KBM-7 (cell line): Measurements from ENCODE around the gene LCMT1.
"Not testable (repeated sequence)": the region's sequence is repeated elsewhere in the genome, so short reads cannot be mapped to it uniquely, and the experiment has no call there.

Experiments used
- DNase-seq: peaks from one replicate; pipeline ENCODE4 v3.0.0-alpha.2; 2015
- in situ Hi-C: fragments of 300-500 bp; cut with MboI; formaldehyde crosslinking; loops from 2 replicates; pipeline ENCODE4 v1.14.3; 2020; ENCODE audit warnings: low sequenced_read_pairs, low pct_unique_long_range_greater_than_20kb, mixed read lengths

Gene LCMT1

GRCh38 chr16:25177512-25177830 is 65.9 kb downstream of the LCMT1 start:
- DNase-seq, result no peak
- in situ Hi-C loops, result no loop called here

DNA sequence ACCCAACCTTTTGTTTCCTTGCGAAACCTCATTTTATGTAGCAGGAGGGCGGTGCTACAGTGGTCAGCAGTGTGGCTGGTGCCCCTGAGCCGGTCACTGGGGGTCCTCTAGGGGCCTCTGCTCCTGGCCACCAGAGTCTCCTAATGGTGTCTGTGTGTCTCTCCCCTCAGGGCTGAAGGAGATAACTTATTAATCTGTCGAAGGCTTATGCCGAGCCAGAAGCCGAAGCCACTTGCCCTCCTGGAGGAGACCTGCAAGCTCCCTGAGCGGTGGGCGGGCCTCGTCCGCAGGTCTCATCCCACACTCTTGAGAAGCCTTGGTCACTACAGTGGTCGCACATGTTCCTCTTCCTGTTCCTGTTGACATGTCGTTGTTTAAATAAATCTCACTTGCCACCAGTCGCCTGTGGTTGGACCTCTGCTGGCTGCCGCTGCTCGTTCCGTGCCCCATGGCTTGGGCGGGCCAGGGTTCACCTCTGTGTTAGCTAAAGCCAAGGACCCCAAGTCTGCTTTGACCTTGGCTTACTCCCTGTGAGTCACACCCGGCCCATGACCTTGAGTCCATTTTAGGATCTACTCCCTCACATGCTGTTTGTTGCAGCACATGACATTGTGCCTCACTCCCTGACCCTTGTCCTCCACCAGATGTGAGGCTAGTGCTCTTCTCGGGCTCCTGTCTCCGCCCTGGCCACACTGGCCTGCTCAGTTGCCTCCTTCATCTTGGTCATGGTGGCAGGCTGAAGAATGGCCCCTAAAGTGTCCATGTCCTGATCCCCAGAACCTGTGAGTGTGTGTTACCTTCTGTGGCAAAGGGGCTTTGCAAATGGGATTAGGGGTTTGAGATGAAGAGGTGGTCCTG is 66.5 kb downstream of the LCMT1 start:
- no peak for DNase-seq
- in situ Hi-C loops, result no loop called here

DNA sequence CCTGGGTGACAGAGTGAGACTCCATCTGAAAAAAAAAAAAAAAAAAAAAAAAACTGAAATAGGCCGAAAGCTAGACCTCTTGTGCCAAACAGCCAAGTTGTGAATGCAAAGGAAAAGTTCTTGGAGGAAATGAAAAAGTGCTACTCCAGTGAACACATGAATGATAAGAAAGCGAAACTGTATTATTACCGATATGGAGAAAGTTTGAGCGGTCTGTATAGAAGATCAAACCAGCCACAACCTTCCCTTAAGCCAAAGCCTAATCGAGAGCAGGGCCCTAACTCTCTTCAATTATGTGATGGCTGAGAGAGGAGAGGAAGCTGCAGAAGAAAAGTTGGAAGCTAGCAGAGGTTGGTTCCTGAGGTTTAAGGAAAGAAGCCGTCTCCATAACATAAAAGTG is 69.7 kb downstream of the LCMT1 start:
- in situ Hi-C loops, result not testable (repeated sequence)

GRCh38 chr16:25184771-25185170 is 73.2 kb downstream of the LCMT1 start:
- in situ Hi-C loops, result no loop called here
- no peak for DNase-seq

More for the DNA sequence above, 69.7 kb downstream of the LCMT1 start:
- not testable (repeated sequence) for DNase-seq

DNA sequence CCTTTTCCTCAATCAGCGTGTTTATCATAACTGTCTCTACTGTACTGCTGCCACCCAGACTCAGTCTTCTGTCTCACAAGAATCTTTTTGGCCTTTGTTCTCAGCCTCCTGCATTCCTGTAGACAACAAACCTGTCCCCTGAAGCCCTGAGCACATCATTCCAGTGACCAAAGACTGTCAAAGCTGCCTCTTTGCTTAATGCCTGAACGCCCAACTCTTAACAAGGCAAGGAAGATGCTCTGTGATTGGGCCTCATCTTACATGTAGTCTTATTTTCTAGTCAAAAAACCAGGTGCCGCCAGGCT is 75.9 kb downstream of the LCMT1 start:
- no peak for DNase-seq
- in situ Hi-C loops, result no loop called here

DNA sequence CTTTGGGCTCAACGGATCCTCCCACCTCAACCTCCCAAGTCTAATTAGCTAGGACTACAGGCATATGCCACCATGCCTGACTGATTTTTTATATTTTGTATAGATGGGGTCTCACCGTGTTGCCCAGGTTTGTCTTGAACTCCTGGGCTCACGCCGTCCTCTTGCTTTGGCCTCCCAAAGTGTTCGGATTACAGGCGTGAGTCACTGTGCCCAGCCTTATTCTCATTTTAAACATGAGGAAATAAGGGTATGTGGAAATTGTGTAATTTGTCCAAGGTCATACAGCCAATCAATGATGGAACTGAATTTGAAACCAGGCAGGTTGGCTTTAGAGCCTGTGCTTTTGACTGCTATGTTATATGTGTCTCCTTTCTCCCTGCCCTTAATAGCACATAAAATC is 77.8 kb downstream of the LCMT1 start:
- in situ Hi-C loops, result no loop called here
- no peak for DNase-seq

- in situ Hi-C loops, result no loop called here
- DNase-seq, result no peak
Observed at GRCh38 chr16:25192096-25192495, 80.6 kb downstream of the LCMT1 start.

DNA sequence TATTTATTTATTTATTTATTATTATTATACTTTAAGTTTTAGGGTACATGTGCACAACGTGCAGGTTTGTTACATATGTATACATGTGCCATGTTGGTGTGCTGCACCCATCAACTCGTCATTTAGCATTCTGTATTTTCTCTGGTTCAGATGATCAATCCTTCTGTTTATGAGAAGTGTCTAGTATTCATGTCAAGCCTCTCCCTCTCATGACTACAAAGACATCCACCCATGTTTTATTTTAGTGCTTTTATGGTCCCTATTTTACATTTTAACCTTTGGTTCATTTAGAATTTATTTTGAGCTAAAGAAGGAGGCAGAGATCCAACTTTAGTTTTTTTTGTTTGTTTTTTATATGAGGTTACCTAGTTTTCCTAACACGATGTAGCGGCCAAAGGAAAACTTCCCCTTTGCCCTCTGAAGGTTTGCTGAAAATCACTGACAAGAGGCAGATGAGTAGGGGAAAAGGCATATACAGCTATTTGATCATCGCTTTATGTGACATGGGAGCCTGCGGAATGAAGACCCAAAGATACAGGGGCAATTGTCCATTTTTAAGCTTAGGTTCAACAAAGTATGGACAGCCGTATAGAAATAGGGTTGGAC is 82.8 kb downstream of the LCMT1 start:
- DNase-seq, result no peak
- in situ Hi-C loops, result no loop called here

GRCh38 chr16:25198021-25198420 is 86.5 kb downstream of the LCMT1 start:
- no peak for DNase-seq
- in situ Hi-C loops, result no loop called here

GRCh38 chr16:25199457-25199856 is 87.9 kb downstream of the LCMT1 start:
- in situ Hi-C loops, result no loop called here
- DNase-seq, result no peak

DNA sequence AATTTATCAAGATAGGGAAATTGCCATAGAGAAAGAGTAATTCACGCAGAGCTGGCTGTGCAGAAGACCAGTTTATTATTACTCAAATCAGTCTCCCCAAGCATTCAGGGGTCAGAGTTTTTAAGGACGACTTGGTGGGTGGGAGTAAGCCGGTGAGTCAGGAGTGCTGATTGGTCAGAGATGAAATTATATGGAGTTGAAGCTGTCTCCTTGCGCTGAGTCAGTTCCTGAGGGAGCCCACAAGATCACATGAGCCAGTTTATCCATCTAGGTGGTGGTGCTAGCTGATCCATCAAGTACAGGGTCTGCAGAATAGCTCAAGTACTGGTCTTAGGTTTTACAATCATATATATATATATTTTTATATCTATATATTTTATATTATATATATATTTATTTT is 99.2 kb downstream of the LCMT1 start:
- in situ Hi-C loops, result no loop called here

DNA sequence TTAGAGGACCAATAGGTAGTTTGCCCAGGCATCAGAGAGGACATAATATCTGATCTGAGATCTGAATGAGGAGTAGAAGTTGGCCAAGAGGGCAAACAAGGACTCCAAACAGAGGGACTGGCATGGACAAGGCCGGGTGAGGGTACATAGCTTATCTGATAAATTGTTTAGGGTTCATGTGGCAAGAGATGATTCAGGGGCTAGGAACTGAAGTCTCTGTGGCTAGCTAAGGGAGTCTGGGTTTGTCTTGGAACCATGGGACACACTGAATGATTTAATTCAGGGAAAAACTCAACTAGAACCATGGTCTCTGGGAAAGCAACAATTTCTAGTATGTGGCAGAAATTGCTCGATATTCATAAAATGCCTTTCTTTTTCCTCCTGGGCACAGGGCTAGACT is 101.1 kb downstream of the LCMT1 start:
- in situ Hi-C loops, result no loop called here
- DNase-seq, result no peak

More for the DNA sequence above, 99.2 kb downstream of the LCMT1 start:
- DNase-seq, result peak; percentile 53

DNA sequence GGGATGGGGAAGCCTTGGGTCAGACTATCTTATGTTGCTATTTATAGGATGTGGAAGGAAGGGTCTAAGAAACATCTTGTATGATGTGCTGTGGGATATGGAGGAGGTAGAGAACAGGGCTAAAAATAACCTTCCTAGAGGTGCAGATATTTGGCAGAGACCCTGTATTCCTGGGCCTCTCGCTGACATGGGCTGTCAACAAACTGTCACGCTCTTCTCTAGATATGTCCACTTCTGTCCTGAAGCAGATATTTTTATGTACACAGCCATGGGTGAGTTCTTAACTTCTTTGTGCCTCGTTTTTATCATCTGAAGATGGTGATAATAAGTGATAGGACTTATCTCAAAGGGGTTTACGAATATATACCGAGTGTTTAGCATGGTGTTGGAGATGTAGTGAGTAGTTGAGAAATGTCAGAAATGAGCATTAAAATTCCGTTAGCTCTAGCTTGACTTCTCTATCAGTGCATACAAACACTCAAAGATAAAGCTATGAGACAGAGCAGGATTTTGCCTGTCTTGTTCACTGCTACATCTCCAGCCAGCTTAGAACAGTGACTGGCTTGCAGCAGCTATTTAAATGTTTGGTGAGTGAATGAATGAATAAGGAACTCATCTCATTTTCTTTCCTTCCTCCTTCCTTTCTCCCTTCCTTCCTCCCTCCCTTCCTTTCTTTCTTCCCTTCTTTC is 102.3 kb downstream of the LCMT1 start:
- in situ Hi-C loops, result no loop called here
- no peak for DNase-seq

DNA sequence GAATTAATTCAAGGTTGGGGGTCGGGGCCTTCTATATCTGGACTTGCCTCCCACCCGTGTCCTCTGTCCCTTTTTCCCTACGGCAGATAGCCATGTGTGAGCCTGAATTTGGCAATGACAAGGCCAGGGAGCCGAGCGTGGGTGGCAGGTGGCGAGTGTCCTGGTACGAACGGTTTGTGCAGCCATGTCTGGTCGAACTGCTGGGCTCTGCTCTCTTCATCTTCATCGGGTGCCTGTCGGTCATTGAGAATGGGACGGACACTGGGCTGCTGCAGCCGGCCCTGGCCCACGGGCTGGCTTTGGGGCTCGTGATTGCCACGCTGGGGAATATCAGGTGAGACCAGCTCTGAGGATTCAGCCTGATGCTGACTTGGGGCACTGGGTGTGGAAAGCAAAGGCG is 105.6 kb downstream of the LCMT1 start:
- no peak for DNase-seq
- in situ Hi-C loops, result no loop called here

GRCh38 chr16:25217921-25218320 is 106.4 kb downstream of the LCMT1 start:
- no peak for DNase-seq
- in situ Hi-C loops, result no loop called here

- no peak for DNase-seq
- in situ Hi-C loops, result no loop called here
Observed at GRCh38 chr16:25219070-25219737, 107.7 kb downstream of the LCMT1 start.

DNA sequence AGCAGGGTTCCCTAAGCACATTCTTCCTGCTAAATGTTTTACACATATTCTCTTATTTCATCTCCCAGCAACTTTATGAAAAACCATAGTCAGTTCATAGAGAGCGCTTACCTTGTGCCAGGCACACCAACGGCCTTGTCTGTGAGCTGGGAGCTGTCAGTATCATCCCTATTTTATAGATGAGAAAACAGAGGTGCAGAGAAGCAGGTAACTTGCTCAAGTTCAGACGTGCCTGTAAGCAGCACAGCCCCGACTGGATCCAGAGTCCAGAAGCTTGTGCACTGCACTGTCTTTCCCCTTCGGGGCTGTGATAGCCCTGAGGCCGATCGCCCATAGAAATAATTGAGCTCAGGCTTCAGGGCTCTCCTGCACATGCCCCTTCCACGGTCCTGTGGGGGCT is 111.4 kb downstream of the LCMT1 start:
- in situ Hi-C loops, result no loop called here
- DNase-seq, result no peak

DNA sequence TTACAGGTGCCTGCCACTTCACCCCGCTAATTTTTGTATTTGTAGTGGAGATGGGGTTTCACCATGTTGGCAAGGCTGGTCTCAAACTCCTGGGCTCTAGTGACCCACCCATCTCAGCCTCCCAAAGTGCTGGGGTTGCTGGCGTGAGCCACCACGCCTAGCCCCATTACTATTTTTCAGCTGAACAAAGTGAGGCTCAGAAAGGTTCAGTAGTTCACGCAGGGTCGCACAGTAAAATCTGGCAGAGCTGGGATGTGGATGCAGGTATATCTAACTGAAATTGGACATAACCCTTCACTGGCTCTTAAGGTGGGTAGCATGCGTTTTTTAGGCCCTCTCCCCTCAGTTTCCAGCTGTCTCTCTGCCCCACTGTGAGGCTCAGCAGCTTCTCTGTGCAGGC is 112.4 kb downstream of the LCMT1 start:
- in situ Hi-C loops, result no loop called here

DNA sequence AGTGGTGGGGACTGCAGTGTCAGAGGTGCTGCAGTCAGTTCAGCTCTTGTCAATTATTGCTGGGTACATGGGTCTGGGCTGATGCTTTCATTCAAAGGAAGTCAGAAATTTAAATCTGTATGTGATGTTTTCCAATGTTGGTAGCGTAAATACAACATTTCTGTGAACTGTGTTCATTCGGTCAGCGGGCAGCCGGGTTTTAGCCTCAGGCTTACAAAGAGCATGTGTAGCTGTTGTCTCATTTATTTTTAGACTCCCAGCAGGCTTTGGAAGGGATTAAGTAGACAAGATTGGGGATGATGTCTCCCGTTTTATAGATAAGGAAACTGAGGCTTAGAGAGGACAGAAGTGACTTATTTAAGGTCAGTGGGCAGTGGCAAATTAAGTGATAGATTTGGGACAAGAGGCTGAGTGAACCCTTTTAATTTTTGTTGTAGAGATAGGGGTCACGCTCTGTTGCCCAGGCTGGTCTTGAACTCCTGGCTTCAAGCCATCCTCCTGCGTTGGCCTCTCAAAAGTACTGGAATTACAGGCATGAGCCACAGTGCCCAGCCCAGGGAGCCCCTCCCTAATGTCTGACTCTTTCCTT is 113.3 kb downstream of the LCMT1 start:
- no peak for DNase-seq
- in situ Hi-C loops, result no loop called here

More for the DNA sequence above, 112.4 kb downstream of the LCMT1 start:
- no peak for DNase-seq
